ENCODE measurements around the gene ZFP91.

- TF ChIP-seq CTCF (IDR thresholded peaks at IDR 0.05) (no peak), POLR2A (IDR thresholded peaks at IDR 0.05) (no peak)
Observed at GRCh38 chr11:58649623-58650022, 70.8 kb downstream of the ZFP91 start.
